ENCODE measurements around the gene FPR1.
"Not testable (repeated sequence)": the region's sequence is repeated elsewhere in the genome, so short reads cannot be mapped to it uniquely, and the experiment has no call there.

Gene FPR1

GRCh38 chr19:51779181-51779580 lies 27.5 kb upstream of the FPR1 start:
- DNase-seq (ENCODE audit: low read depth), result no peak

- peak; percentile 68 for DNase-seq (ENCODE audit: low read depth)
Observed at GRCh38 chr19:51777570-51778462, 26.1 kb upstream of the FPR1 start.

GRCh38 chr19:51776561-51776960 lies 24.9 kb upstream of the FPR1 start:
- not testable (repeated sequence) for DNase-seq (ENCODE audit: low read depth)

GRCh38 chr19:51772977-51773376 lies 21.3 kb upstream of the FPR1 start:
- DNase-seq (ENCODE audit: low read depth), result no peak

GRCh38 chr19:51771376-51772130 lies 19.9 kb upstream of the FPR1 start:
- no peak for DNase-seq (ENCODE audit: low read depth)

GRCh38 chr19:51766461-51766860 lies 14.8 kb upstream of the FPR1 start:
- DNase-seq (ENCODE audit: low read depth), result no peak

GRCh38 chr19:51765086-51765485 lies 13.4 kb upstream of the FPR1 start:
- no peak for DNase-seq (ENCODE audit: low read depth)

- DNase-seq (ENCODE audit: low read depth), result no peak
Observed at GRCh38 chr19:51761696-51762095, 10.0 kb upstream of the FPR1 start.

GRCh38 chr19:51760697-51761356 lies 9.1 kb upstream of the FPR1 start, which contains the start of gene FPR2:
Gene FPR2, plus strand, starts transcription at chr19:51761180. Its CDS starts 7,479 bp downstream, at chr19:51768659.
- no peak for DNase-seq (ENCODE audit: low read depth)

- no peak for DNase-seq (ENCODE audit: low read depth)
Observed at GRCh38 chr19:51755571-51755970, 3.9 kb upstream of the FPR1 start.

- no peak for DNase-seq (ENCODE audit: low read depth)
Observed at GRCh38 chr19:51754770-51755169, 3.1 kb upstream of the FPR1 start.

GRCh38 chr19:51754109-51754508 lies 2.4 kb upstream of the FPR1 start:
- no peak for DNase-seq (ENCODE audit: low read depth)

GRCh38 chr19:51750400-51751094 lies 1.1 kb downstream of the FPR1 start:
- DNase-seq (ENCODE audit: low read depth), result no peak

GRCh38 chr19:51749979-51750378 lies 1.7 kb downstream of the FPR1 start:
- DNase-seq (ENCODE audit: low read depth), result no peak

- no peak for DNase-seq (ENCODE audit: low read depth)
Observed at GRCh38 chr19:51746731-51747130, 4.9 kb downstream of the FPR1 start.

- no peak for DNase-seq (ENCODE audit: low read depth)
Observed at GRCh38 chr19:51743405-51743804, 8.3 kb downstream of the FPR1 start.

GRCh38 chr19:51742789-51743188 lies 8.9 kb downstream of the FPR1 start:
- DNase-seq (ENCODE audit: low read depth), result no peak

GRCh38 chr19:51740356-51740755 lies 11.3 kb downstream of the FPR1 start:
- DNase-seq (ENCODE audit: low read depth), result no peak

GRCh38 chr19:51739466-51740213 lies 12.0 kb downstream of the FPR1 start:
- DNase-seq (ENCODE audit: low read depth), result no peak

GRCh38 chr19:51738523-51738922 lies 13.2 kb downstream of the FPR1 start:
- not testable (repeated sequence) for DNase-seq (ENCODE audit: low read depth)

- DNase-seq (ENCODE audit: low read depth), result no peak
Observed at GRCh38 chr19:51737924-51738323, 13.8 kb downstream of the FPR1 start.
